Common myeloid progenitor, CD34-positive (primary cell): ENCODE data around the gene PACS1.

Experiments
- CTCF ChIA-PET: fragments of 350-600 bp; sonication (Branson Sonifier 250); formaldehyde crosslinking; loops from one replicate; lab custom pipeline; 2021; ENCODE audit warnings: antibody characterized with exemption; lab: Charles Lee
- POLR2A ChIA-PET: fragments of 350-600 bp; sonication (Branson Sonifier 250); formaldehyde crosslinking; loops from one replicate; lab custom pipeline; 2021; ENCODE audit warnings: antibody characterized with exemption; lab: Charles Lee
- DNase-seq, 3 donors: peaks; one replicate each; pipeline versions ENCODE4 v3.0.0 to v3.0.0-alpha.2; 2013
- H3K27ac ChIP-seq, 2 experiments: 1 replicate in 1 of 2; 2 replicates in 1 of 2; pipeline ENCODE4 v1.7.0; 2013; ENCODE audit warnings: inconsistent platforms in 2 of 2, low read length in 2 of 2, mild to moderate bottlenecking in 2 of 2, low read depth in 1 of 2, moderate library complexity in 1 of 2; ENCODE audit not compliant: severe bottlenecking in 2 of 2, insufficient read depth in 1 of 2, poor library complexity in 1 of 2
- H3K27me3 ChIP-seq, 5 experiments: replicated peaks in 2 of 5; 1 replicate in 3 of 5; 2 replicates in 2 of 5; pipeline versions ENCODE4 v1.6.1 to v1.7.0; 2013; ENCODE audit warnings: low read length in 4 of 5, mild to moderate bottlenecking in 2 of 5, moderate library complexity in 2 of 5, inconsistent platforms in 1 of 5; ENCODE audit not compliant: insufficient read depth in 5 of 5, control insufficient read depth in 4 of 5
- H3K36me3 ChIP-seq, 4 experiments: 1 replicate in 2 of 4; 2 replicates in 2 of 4; pipeline versions ENCODE4 v1.6.1 to v1.7.0; 2013; ENCODE audit warnings: low read length in 3 of 4, control low read depth in 1 of 4, mild to moderate bottlenecking in 1 of 4; ENCODE audit not compliant: control insufficient read depth in 4 of 4, insufficient read depth in 4 of 4
- H3K4me1 ChIP-seq, 4 experiments: 1 replicate in 3 of 4; 2 replicates in 1 of 4; pipeline versions ENCODE4 v1.6.1 to v1.7.1; 2013; ENCODE audit warnings: low read length in 3 of 4, mild to moderate bottlenecking in 3 of 4, control low read depth in 1 of 4, inconsistent platforms in 1 of 4, moderate library complexity in 1 of 4; ENCODE audit not compliant: control insufficient read depth in 4 of 4, insufficient read depth in 4 of 4; ENCODE audit errors: control extremely low read depth in 1 of 4
- H3K4me3 ChIP-seq, 7 experiments: 1 replicate in 4 of 7; 2 replicates in 3 of 7; pipeline versions ENCODE4 v1.5.1 to v1.7.0; 2013; ENCODE audit warnings: mild to moderate bottlenecking in 7 of 7, low read length in 6 of 7, moderate library complexity in 6 of 7, inconsistent platforms in 2 of 7, low read depth in 2 of 7, control low read depth in 1 of 7; ENCODE audit not compliant: insufficient read depth in 4 of 7, control insufficient read depth in 1 of 7; ENCODE audit errors: extremely low read depth in 1 of 7
- H3K9me3 ChIP-seq, 5 experiments: 1 replicate in 4 of 5; 2 replicates in 1 of 5; pipeline versions ENCODE4 v1.6.1 to v1.7.1; 2013; ENCODE audit warnings: low read length in 4 of 5, mild to moderate bottlenecking in 2 of 5, inconsistent platforms in 1 of 5, low read depth in 1 of 5, moderate library complexity in 1 of 5; ENCODE audit not compliant: control insufficient read depth in 4 of 5, insufficient read depth in 2 of 5; ENCODE audit errors: control extremely low read depth in 1 of 5
- WGBS: methylation state at CpG from one replicate; pipeline ENCODE4 v1.1.5; 2013; ENCODE audit not compliant: insufficient coverage; 5-methylcytosine and 5-hydroxymethylcytosine counted together

PACS1 gene

DNA sequence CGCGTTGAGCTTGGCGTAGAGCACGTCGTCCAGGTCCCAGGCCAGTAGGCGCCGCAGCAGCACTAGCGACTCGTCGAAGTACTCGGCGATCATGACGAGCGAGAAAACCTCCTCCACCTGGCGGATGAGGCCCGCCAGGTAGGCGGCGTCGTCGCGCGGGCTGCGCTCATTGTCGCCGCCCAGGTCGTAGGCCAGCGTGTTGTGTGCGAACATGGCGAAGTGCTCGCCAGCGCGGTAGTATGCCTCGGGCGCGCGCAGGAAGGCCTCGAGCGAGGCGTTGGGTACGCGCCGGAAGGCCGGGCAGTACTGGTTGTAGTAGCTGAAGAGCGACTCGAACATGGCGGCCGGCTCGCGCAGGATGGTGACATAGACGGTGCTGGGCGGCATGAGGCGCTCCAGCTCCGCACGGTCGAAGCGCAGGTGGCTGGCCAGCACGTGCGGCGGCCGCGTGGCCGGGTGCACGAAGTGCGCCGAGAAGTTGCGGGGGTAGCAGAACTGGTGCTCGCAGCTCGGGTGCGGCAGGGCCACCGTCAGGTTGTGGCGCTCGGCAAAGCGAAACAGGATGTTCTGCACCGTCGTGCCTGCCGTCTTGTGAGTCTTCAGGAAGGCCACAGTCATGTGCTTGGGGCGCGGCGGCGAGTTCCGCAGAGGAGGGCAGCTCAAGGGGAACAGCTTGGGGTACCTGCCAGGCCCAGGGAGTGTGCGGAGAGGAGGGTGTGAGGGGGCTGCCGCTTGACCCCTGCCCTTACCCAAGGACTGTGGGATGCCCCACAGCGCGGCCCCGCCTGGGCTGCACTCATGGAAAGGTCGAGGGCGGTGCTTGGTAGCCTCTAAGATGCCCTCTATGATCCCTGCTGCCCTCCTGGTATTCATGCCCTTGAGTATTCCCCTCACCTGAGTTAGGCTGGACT is 26.8 kb upstream of the PACS1 start:
- WGBS, result 97% methylated on average over 82 of the region's 88 CpGs
- no peaks in the 10 kb centered on the region for H3K36me3 ChIP-seq
- ChIA-PET CTCF (interaction anchor here (1.0 to 5.3 kb wide), 10 partner anchors 7 to 41 kb away, joined by 3 to 29 read pairs (median 16); partner anchors contain the start of genes BANF1, CATSPER1 and SF3B2), POLR2A (no interaction called here)
- no peaks in the 10 kb centered on the region for H3K9me3 ChIP-seq
- H3K4me1 ChIP-seq, result peaks cover 0 to 9% (median 4%) of the 10 kb centered on the region in 4 experiments
- H3K27me3 ChIP-seq, result peaks cover 0 to 5% (median 0%) of the 10 kb centered on the region in 5 experiments
- H3K4me3 ChIP-seq, result no peak overlapping the region
- DNase-seq, result no peak
- no peak overlapping the region for H3K27ac ChIP-seq

DNA sequence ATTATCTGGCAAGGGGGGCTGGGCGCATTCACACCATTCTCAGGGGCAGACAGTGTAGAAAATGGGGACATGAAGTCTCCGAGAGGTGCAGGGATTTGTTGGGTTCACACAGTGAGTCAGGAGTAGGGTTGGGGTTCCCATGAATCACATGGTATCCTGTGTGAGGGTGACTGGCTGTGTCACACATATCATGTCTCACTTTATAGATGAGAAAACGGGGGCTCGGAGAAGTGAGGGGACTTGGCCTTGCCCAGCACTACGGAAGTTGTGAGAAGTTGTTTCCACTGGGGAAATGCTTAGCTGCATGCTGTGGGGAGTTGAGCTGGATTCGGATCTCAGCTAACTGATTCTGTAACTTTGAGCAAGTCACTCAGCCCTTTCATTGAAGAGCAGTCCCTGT is 25.3 kb upstream of the PACS1 start:
- CTCF ChIA-PET, result interaction anchor here (0.7 to 5.3 kb wide), 22 partner anchors 9 to 332 kb away, joined by 3 to 29 read pairs (median 4); partner anchors contain the start of gene CATSPER1
- peaks cover 0 to 5% (median 0%) of the 10 kb centered on the region in 5 experiments for H3K27me3 ChIP-seq
- POLR2A ChIA-PET, result interaction anchor here (0.6 to 1.0 kb wide), 2 partner anchors 19 to 55 kb away, joined by 3 to 4 read pairs; partner anchors contain the start of gene CATSPER1
- H3K36me3 ChIP-seq, result no peaks in the 10 kb centered on the region
- 60% methylated on average over 5 of the region's 6 CpGs for WGBS
- peaks cover 0 to 17% (median 9%) of the 10 kb centered on the region in 4 experiments for H3K4me1 ChIP-seq
- H3K9me3 ChIP-seq, result no peaks in the 10 kb centered on the region
- H3K27ac ChIP-seq, result no peak overlapping the region
- no peak for DNase-seq
- H3K4me3 ChIP-seq, result peak overlapping the region in 4 of 7 experiments; percentile 9 to 39 (median 24)

GRCh38 chr11:66045177-66045639 is 24.9 kb upstream of the PACS1 start:
- H3K27me3 ChIP-seq, result peaks cover 0 to 5% (median 0%) of the 10 kb centered on the region in 5 experiments
- no peaks in the 10 kb centered on the region for H3K36me3 ChIP-seq
- peak; percentile 84 to 91 (median 89) for DNase-seq
- H3K4me1 ChIP-seq, result peaks cover 0 to 17% (median 9%) of the 10 kb centered on the region in 4 experiments
- no peak overlapping the region for H3K27ac ChIP-seq
- 30% methylated on average over 9 of the region's 11 CpGs for WGBS
- CTCF ChIA-PET, result interaction anchor here (0.7 to 5.3 kb wide), 23 partner anchors 9 to 332 kb away, joined by 3 to 29 read pairs (median 4); partner anchors contain the start of gene CATSPER1
- H3K4me3 ChIP-seq, result peak overlapping the region in 4 of 7 experiments; percentile 9 to 39 (median 24)
- no peaks in the 10 kb centered on the region for H3K9me3 ChIP-seq
- POLR2A ChIA-PET, result interaction anchor here (0.6 to 1.0 kb wide), 2 partner anchors 19 to 56 kb away, joined by 3 to 4 read pairs; partner anchors contain the start of gene CATSPER1

DNA sequence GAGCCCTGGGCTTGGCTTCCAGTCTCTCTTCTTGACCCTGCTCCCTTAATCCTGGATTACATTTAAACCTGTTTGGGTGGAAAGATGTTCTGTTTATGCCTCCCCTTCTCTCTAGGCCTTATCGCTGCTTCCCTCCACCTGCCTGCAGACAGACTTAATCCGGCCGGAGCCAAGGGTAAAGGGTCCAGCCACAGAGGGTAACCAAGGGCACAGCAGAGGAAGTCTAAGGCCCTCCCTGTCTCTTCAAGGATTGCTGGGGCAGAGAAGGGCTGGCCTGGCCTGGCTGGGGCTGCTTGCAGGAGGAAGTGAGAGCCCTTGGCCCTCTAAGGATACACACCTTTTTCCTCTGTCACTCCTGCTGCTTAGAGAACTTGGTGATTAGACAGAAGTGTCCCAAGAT is 23.2 kb upstream of the PACS1 start:
- Histone ChIP-seq H3K4me1 (peaks cover 1 to 29% (median 16%) of the 10 kb centered on the region in 4 experiments), H3K4me3 (no peak overlapping the region), H3K27me3 (peaks cover 0 to 5% (median 0%) of the 10 kb centered on the region in 5 experiments), H3K9me3 (no peaks in the 10 kb centered on the region), H3K36me3 (no peaks in the 10 kb centered on the region), H3K27ac (no peak overlapping the region)
- DNase-seq, result no peak
- ChIA-PET CTCF (interaction anchor here (0.9 to 5.3 kb wide), 8 partner anchors 8 to 44 kb away, joined by 3 to 29 read pairs (median 18); partner anchors contain the start of gene BANF1), POLR2A (no interaction called here)
- WGBS, result 90% methylated on average over 3 of the region's 3 CpGs

- Histone ChIP-seq H3K27me3 (peaks cover 0 to 5% (median 0%) of the 10 kb centered on the region in 5 experiments), H3K36me3 (no peaks in the 10 kb centered on the region), H3K27ac (no peak overlapping the region), H3K9me3 (no peaks in the 10 kb centered on the region), H3K4me3 (no peak overlapping the region), H3K4me1 (peaks cover 1 to 31% (median 18%) of the 10 kb centered on the region in 4 experiments)
- ChIA-PET CTCF (interaction anchor here (0.9 to 5.3 kb wide), 6 partner anchors 8 to 26 kb away, joined by 3 to 29 read pairs (median 20); no protein-coding TSS in a partner anchor), POLR2A (interaction anchor here (0.7 kb wide), 1 partner anchor 221 kb away, joined by 3 read pairs; no protein-coding TSS in a partner anchor)
- no peak for DNase-seq
- WGBS, result 90% methylated on average over 11 of the region's 11 CpGs
Measured at GRCh38 chr11:66047541-66048365, 22.3 kb upstream of the PACS1 start.

- Histone ChIP-seq H3K27ac (no peak within 1 kb of the TSS), H3K36me3 (peaks cover 0 to 2% (median 0%) of the 10 kb centered on the region in 4 experiments), H3K9me3 (no peaks in the 10 kb centered on the region), H3K4me3 (peak within 1 kb of the TSS in 4 of 7 experiments; percentile 23 to 70 (median 56)), H3K27me3 (peaks cover 0 to 5% (median 0%) of the 10 kb centered on the region in 5 experiments), H3K4me1 (peaks cover 1 to 40% (median 27%) of the 10 kb centered on the region in 4 experiments)
- WGBS, result 12% methylated on average over 18 of the region's 39 CpGs
- ChIA-PET CTCF (interaction anchor here (1.3 to 8.1 kb wide), 5 partner anchors 7 to 27 kb away, joined by 5 to 99 read pairs (median 24); partner anchors contain the start of gene PACS1), POLR2A (no interaction called here)
- DNase-seq, result peak in 2 of 3 donors; percentile 36
Measured at GRCh38 chr11:66048547-66049323, 21.3 kb upstream of the PACS1 start, which contains the start of gene GAL3ST3. Gene GAL3ST3 (minus strand): TSS chr11:66049161. CDS start chr11:66045415, 3,746 bp downstream.
